NCI-H2029 (cell line): ENCODE data around the gene MRPS17.

Source experiments
- DNase-seq: peaks from one replicate; lab custom pipeline; 2025; lab: John Stamatoyannopoulos, UW

The MRPS17 gene

GRCh38 chr7:55970978-55971377 is 19.3 kb downstream of the MRPS17 start:
- peak; percentile 78 for DNase-seq

- DNase-seq: no peak
Observed at GRCh38 chr7:55973747-55974250, 22.1 kb downstream of the MRPS17 start.

DNA sequence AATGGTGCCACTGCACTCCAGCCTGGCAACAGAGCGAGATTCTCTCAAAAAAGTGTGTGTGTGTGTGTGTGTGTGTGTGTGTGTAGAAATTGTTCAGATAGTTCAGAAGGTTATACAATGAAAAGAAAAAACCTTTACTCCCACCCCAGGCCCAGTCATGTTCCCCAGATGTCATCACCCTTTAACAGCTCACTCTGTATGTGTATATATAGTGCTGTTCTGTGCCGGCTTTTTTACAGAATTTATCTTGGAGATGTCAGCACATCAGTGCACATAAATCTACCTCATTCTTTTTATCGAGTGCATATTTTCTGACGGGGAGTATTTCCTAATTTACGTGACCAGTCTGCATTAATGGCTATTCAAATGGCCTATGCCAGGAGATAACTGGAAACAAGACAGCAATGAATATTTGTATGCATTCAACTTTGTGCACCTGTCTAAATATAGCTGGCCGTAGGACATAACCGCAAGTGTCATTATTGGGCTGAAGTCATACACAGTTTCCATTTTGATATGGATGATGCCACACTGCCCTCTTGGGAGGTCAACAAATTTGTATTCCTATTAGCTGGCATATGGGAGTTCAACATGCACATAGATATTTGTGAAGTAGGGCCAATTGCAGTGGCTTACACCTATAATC is 24.4 kb downstream of the MRPS17 start:
- DNase-seq: peak; percentile 74

DNA sequence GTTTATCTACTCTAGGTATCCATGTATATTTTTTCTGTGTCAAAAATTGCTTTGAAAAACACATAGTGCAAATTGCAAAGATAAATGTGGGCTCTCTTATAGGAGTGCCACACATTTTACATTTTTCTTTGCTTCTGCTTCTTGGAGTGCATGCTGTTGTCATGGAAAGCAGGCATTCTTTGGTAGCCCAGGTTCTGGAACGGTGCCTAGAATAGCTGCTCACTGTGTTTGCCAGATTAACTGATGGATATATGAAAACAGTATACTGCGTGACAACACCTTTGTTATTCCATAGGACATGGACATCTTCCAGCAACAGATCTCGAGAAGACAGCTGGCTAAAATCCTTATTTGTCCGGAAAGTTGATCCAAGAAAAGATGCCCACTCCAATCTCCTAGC is 26.2 kb downstream of the MRPS17 start:
- peak; percentile 72 for DNase-seq

DNA sequence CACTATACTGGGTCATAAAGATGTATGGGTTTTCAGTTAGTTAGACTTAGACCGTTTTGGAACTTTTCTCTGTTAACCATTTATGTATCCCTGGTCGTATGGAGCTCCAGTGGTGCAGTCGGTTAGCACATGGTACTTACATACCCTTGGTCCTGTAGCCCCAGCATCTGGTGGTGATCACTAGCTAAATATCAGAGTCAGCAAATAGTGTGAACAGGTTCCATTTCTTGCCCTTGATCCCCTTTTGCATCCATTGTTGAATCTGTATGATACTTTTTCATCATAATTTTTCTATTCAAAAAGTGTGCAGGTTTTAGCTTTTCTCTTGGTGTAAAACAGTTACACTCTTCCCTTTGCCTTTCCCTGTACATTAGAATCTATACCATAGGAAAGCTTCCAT is 28.6 kb downstream of the MRPS17 start:
- no peak for DNase-seq

GRCh38 chr7:55983537-55983936 is 31.9 kb downstream of the MRPS17 start:
- DNase-seq: no peak

- no peak for DNase-seq
Observed at GRCh38 chr7:55992346-55992745, 40.7 kb downstream of the MRPS17 start.

DNA sequence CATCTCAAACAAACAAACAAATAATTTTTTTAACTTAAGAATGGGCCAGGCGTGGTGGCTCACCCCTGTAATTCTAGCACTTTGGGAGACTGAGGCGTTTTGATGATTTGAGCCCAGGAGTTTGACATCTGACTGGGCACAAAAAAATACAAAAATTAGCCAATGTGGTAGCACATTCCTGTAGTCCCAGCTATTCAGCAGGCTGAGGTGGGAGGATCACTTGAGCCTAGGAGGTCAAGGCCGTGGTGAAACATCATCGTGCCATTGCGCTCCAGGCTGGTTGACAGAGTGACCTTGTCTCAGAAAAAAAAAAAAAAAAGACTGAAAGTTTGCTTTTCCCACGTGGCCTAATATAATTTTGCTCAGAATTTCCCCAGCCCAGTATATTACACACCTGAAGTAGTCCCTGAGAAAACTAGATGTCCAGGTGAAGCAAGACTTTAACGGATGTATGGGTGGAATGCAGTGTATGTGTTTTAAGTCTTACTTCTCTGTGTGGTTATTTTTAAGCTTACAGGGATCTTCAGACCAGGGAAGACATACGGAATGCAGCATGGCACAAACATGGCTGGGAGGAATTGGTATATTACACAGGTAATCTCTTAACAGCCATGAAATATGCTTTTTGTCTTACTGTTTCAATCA is 45.3 kb downstream of the MRPS17 start:
- no peak for DNase-seq

- DNase-seq: no peak
Observed at GRCh38 chr7:56003749-56004148, 52.1 kb downstream of the MRPS17 start.
